GM21360 (cell line): ENCODE measurements around the gene NSG1.
"Not testable (repeated sequence)": the region's sequence is repeated elsewhere in the genome, so short reads cannot be mapped to it uniquely, and the experiment has no call there.

Experiments used
- ATAC-seq: cut with Tn5 transposase; IDR thresholded peaks from one replicate; pipeline ENCODE4 v1.9.1; 2021; ENCODE audit warnings: mild to moderate bottlenecking, moderate library complexity; ENCODE audit not compliant: unreplicated experiment

The NSG1 gene, protein sequence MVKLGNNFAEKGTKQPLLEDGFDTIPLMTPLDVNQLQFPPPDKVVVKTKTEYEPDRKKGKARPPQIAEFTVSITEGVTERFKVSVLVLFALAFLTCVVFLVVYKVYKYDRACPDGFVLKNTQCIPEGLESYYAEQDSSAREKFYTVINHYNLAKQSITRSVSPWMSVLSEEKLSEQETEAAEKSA

DNA sequence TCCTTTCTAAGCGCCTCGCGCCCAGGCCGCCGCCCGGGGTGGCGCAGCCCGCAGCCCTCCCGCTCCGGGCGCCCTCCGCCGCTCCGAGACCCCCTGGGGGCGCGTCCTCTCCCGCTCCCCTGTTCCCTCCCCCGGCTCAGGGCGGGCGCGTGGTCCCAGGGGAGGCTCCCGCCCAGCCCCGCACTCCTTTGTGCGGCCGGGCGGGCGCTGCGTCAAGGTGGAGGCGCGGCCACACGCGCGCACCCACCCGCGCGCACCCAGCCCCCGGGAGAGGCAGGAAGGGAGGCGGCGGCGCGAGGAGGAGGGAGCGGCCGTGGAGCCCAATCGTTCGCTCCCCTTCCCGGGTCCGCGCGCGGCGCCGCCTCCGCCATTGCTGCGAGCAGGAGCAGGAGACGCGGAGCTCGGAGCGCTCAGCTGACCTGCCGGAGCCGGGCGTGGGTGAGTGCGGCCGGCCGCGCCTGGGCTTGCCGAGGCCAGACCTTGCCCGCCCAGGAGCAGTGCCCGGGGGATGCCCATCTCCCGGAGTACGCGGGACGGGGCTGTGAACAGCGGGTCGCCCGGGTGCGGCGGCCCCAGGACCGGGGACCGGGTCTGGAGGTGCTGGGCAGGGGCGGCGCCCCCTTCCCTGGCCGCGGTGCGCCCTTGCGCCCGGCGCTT is at the start of gene NSG1:
Gene NSG1 (plus strand): TSS at position 367 of the 657 bp plus-strand sequence. CDS start 528 bp downstream, outside the sequence.
- ATAC-seq = no peak

DNA sequence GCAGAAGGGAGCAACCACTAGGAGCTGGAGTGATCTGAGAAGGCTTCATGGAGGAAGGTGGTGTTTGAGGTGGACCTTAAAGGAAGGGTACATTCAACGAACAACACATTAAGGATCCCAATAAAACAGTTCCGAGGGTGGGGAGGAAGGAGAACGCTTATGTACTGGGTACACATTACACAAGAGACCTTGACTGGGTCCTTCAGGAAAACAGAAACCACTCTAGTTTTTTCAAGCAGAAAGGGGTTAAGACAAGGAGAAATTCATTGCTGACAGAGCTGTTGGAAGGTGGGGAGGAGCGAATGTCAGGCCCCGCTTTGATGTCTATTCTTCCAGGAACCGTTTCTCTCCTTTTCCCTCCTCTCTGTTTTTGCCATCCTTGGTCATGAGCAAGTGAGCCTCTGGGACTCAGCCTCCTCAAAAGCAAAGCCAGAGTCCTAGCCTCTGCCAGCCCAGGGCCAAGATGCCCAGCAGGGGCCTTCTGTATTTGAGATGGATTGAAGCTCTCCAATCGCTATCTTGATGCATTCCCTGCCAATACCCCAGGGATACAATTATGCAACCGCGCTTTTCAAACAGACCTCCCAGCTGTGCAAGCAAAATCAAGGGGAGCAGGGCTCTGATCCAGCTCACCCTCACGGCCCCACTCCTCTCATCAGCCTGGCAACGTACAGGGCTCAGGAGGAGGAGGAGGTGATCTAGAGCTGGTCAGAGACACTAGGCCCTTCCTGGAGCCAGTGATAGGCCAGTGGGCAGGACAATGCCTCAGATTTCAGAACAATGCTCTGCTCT is 48.5 kb upstream of the NSG1 start:
- no peak for ATAC-seq

DNA sequence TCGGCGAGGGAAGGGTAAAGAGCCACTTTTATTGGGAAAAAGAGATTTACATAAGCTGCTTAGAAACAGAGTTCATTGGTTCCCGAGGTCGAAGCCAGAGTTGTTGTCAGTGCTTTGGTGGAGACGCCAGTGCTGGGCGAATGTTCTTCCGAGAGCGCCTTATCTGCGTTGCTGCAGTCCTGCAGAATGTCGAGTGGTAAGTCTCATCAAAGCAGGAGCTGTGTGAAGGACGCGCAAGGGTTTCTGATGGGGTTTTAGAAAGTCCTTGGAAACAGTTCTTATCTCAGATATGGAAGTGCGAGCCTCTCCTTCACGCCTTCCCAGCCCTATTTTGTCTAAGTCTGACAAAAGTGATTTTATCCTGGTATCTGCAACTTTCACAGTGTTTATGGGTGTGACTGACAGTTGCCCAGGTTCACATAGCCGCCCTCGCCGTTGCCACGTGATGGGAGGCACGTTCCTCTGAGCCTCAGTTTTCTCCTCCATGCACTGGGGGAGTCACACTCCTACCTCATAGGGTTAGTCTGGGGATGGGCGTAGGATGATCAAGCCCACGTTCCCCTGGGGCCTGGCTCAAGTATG is 47.3 kb upstream of the NSG1 start:
- no peak for ATAC-seq

DNA sequence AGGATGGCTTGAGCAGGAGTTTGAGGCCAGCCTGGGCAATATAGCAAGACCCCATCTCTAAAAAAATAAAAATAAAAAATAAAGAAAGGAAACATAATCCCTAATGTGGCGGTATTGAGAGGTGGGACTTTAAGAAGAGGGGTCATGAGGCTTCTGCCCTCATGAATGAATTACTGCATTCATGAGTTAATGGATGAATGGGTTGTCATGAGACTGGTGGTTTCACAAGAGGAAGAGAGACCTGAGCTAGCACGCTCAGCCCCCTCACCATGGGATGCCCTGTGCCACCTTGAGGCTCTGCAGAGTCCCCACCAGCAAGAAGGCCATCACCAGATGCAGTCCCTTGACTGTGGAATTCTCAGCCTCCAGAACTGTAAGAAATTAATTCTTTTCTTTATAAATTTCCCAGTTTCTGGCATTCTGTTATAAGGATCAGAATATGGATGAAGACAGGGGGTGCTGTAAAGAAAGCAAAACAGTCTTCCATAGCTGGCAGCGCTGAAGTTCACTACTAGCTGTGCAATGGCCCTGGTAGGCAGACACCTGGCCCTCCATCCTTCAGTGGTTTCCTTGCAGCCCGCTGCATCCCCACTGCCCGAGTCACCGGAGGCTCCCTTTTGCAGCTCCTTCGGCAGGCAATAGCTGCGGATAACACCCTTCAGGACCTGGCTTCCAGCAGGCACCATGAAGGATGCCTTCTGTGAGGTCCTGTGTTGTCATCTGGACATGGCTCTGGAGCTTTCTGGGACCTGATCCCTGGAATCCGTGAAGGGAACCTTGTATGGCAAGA is 44.8 kb upstream of the NSG1 start:
- no peak for ATAC-seq

DNA sequence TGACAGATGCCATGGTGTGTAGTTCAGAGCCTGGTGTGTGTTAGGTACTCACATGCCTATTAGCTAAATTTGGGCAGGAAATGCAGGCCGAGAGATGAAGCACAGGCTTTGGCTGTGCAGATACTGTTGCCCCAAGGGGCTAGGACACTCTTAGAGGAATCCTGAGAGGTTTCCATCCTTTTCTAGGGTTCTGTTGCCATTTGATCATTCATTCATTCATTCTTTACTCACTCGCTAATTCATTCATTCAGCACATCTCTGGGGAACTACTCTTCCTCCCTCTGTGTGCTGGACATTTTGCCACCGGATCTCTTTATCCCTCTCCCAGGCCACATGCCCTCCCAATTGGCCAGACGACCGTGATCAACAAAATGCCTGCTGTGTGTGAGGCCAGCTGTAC is 43.9 kb upstream of the NSG1 start:
- no peak for ATAC-seq

DNA sequence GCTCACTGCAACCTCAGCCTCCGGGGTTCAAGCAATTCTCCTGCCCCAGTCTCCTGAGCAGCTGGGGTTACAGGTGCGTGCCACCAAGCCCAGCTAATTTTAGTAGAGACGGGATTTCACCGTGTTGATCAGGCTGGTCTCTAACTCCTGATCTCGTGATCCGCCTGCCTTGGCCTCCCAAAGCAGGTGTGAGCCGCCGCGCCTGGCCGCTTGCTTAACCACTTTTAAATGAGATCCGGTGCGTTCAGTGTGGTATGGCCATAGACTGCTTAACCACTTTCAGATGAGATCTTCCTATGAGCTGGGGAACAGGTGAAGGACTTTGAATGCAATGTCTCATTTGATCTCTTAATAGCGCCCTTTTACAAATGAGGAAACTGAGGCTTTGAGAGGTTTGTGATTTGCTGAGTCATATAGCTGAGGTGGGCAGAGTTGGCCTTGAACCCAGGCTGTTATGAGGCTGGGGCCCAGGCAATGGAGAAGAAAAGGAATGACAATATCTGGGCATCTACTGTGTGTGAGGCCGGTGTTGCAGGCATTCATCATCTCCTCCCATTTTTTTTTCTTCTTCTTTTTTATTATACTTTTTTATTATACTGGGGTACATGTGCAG is 41.9 kb upstream of the NSG1 start:
- no peak for ATAC-seq

DNA sequence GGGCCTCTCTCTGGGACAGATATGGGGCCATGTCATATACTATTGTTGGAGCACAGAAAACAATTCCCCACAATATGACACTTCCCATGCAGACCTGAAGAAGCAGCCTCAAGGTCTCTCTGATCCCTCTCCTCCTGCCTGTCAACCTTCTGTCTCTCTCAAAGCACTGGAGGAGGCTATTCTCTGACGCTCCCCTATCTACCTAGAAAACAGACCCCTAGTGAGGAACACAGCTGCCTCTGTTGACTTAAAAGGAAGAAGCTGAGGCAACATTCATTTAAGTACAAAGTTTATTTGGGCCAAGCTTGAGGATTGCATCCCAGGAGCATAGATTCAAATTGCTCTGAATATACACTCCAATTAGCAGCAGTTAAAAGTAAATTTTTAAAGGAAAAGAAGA is 39.3 kb upstream of the NSG1 start:
- ATAC-seq = no peak

DNA sequence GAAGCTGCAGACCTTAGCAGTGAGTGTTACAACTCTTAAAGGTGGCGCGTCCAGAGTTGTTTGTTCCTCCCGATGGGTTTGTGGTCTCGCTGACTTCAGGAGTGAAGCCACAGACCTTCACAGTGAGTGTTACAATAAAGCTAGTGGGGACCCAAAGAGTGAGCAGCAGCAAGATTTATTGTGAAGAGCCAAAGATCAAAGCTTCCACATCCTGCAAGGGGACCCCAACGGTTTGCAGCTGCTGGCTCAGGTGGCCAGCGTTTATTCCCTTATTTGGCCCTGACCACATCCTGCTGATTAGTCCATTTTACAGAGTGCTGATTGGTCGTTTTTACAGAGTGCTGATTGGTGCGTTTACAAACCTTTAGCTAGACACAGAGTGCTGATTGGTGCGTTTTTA is 38.3 kb upstream of the NSG1 start:
- ATAC-seq = not testable (repeated sequence)

DNA sequence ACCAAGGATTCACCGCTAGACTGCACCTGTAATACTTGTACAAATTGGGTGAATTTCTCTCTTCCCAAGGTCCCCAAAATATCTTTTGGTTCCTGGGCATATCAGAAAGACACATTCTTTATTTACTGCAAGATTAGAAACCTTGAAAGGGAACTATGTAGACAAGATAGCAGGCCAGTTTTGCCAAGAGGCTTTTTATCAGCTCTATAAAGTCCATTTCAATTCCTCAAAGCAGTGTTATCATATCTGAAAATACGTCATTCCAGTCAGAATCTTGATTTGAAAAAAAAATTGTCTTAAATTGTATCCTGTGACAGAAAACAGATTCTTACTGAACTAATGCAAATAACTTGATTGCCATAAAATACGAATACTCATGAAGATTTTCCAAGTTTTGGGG is 37.0 kb upstream of the NSG1 start:
- ATAC-seq = no peak

DNA sequence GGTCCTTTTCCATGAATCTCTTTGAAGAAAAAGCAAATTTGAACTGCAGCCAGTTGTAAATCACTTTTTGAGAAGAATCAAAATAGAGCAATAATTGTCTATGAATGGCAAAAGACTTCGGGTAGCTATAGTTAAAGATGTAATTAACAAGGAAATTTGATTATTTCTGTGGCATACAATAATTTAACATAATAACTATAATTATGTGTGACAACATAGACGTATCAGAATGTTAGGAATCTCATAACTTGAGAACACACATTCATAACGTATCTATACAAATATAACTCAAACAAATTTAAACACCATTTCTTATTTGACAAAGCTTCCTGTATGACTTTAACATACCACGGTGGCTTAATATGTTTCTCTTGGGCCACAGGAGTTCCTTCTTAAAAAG is 36.0 kb upstream of the NSG1 start:
- ATAC-seq = no peak

DNA sequence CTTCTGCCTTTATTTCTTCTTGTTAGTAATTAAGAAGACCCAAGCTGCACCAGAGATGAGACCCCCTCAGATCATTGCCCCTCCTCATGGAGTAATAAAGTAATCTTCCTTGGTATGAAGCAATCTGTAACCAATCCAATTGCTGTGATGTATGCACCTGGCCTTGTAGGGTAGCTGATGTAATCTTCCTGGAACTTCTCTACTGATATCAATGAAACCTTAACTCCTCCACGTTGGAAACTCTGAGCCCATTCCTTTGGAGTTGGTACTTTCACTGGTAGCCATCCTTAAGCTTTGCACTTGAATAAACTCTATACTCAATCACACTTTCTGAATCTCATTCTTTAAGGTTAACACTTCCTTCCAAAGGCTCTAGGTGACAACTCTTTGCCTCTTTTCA is 31.6 kb upstream of the NSG1 start:
- ATAC-seq = no peak

DNA sequence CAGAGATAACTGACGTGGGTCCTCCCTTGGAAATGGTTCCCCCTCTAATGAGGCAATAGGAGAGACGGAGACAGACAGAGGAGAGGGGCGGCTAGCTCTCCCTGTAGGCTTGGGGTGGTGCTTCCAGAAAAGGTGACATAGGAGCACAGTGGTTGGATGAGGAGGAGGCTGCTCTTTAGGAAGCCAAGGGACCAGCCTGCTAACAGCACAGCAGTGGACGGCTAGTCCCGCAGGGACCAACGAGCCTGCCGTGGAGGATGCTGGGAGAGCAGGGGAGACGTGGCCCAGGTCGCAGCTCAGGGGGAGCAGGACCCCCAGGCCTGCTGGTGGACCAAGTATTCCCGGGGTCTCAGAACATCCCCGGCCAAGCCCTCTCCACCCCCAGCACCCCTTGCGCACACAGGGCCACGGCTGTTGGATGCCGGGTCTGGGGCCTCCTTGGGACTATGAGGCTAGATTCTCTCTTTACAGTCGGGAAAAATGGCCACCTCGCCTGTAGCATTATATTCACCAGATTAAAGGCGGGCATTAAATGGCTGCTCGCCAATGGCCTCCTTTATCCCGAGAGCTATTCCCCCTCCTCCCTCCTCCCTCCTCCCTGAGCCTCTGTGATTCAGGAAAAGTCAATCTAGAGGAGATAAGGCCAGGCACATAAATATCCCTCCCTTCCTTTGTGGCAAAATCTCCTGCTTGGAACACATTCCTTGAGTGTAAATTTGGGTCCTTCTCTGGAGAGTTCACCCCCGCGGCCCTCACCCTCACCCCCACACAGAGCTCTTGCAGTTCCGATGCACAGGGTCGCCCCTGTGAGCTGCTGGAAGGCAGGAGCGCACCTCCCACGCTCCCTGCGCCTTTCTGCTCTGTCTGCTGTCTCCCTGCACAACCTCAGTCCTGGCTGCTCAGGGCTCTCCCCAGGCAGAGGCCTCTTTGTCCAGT is 30.5 kb upstream of the NSG1 start:
- no peak for ATAC-seq

DNA sequence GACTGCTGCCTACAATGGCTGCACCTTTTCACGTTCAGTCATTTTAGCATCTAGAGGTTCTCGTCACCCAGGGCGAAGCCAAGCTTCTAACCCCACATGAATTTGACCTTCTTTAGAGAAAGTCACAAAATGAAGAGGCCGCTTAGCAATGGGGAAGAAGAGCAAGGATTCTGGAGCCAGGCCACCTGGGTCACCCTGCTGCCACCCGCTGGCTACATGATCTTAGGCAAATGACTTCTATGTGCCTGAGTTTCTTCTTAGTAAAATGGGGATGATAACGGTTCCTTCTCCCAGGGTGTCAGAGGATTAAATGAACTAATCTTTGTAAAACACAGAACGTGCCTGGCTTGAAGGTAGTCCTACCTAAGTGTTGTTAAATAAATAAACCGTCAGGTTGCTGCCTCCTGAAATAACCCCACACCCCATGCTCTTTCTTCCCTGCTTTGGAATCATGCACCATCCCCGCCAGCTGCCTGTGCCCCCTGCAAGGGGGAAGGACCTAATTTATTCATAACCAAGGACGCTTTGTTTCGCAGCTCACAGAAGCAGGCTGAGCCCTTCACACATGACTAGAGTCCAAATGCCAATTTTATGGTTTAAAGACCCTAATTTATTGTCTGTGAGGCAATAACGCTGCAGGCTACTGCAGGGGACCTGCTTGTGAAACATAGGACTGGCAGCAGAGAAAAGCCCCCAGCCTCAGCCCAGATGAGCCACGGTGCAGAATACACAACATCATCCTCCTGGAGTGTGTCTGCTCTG is 28.6 kb upstream of the NSG1 start:
- no peak for ATAC-seq

DNA sequence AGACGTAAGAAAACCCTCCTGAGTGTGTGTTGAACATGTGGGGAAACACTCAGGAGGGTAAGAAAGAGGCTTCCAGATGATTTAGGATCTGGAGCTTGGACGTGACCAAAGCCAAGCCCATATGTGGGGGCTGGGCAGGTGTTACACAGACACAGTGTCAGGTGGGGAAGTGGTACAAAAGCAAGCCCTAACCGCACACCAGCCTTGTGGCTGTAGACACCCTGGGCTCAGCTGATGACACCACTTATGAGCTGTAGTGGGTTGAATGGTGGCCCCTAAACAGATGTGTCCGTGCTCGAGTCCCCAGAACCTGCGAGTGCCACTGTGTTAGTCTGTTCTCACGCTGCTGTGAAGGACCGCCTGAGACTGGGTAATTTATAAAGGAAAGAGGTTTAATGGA is 25.0 kb upstream of the NSG1 start:
- no peak for ATAC-seq

DNA sequence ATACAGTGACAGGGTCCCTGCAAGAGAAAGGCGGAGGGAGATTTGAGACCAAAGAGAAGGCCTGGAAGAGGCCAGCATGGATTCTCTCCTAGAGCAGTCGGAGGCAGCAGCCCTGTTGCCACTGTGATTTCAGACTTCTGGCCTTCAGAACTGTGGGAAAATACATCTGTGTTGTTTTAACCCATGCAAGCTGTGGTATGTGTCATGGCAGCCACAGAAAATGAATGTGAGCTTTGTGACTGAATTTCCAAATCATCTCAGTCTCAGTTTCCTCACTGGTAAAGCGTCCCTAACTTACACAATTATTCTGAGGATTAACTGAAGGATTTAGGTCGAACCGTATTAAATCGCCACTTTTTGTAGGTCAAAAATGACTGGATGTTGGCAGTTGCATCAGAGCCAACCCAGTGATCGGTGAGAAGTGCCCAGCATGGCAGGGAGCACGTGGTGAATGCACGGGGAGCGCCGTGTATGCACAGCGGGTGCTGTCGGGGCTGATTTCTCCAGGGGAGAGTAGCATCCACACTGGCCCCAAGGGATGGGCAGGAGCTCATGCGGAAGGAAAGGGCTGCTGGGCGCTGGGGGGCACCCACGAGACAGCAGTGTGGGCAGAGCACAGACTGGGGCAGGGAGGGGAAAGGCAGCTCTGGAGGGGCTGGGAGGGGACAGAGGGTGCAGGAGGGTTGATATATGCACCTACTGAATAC is 23.8 kb upstream of the NSG1 start:
- no peak for ATAC-seq

DNA sequence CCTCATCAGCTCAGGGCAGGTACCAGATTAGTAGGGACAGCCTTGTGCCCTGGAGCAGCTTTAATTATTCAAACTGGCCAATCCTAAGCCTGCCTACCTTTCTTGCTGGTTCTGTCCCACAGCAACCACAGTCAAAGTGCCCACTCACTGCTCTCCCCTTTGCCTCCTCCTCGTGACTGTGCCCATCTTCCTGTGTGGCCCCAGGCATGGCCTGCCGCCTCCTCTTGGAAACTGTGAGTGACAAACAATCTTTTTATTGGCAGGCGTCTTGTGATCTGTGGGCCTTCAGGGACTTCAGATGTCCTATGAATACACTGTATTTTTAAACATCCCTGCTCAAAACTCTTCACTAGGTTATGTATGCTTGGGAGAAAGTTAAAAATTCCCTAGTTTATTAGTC is 22.8 kb upstream of the NSG1 start:
- ATAC-seq = no peak

DNA sequence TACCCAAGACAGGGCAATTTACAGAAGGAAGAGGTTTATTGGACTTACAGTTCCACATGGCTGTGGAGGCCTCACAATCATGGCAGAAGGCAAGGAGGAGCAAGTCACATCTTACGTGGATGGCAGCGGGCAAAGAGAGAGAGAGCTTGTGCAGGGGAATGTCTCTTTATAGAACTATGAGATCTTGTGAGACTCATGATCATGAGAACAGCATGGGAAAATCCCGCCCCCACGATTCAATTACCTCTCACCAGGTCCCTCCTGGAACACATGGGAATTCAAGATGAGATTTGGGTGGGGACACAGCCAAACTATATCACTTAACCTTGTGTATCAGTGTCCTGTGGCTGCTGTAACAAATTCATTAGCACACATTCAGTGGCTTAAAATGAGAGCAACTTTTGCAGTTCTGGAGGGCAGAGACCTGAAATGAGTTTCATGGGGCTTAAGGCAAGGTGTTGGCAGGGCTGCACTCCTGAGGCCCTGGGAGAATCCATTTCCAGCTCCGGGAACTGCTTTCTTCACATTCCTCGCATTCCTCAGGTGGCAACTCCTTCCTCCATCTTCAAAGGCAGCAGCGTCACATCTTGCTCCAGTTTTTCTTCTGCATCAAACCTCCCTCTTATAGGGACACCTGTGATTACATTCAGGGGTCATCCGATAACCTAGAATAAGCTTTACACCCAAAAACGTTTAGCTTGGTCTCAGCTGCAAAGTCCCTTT is 22.3 kb upstream of the NSG1 start:
- no peak for ATAC-seq
